ENCODE results near the gene CELA2A.
"Not testable (repeated sequence)": the region's sequence is repeated elsewhere in the genome, so short reads cannot be mapped to it uniquely, and the experiment has no call there.

The CELA2A gene

GRCh38 chr1:15457585-15457984, 1.1 kb downstream of the CELA2A start:
- H3K36me3 Mint-ChIP-seq, result no peaks in the 10 kb centered on the region
- DNase-seq, result no peak
- H3K4me3 Mint-ChIP-seq, result no peak overlapping the region
- H3K27ac Mint-ChIP-seq, result no peak overlapping the region
- H3K4me1 Mint-ChIP-seq, result no peaks in the 10 kb centered on the region
- CTCF ChIA-PET, result no interaction called here
- no peaks in the 10 kb centered on the region for H3K9me3 Mint-ChIP-seq
- peaks cover 13% of the 10 kb centered on the region for H3K27me3 Mint-ChIP-seq

DNA sequence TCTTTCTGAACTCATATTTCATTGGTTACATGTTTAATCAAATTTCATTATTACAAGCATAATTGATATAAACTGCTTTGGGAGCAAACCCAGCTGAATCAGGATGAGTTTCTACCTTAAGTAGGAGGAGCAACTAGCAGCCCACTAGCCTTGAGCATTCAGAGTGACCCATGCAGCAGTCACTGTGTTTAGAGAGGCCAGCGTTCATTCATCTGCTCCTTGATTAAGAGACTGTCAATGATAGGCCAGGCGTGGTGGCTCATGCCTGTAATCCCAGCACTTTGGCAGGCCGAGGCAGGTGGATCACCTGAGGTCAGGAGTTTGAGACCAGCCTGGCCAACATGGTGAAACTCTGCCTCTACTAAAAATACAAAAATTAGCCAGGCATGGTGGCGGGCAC, 1.9 kb downstream of the CELA2A start:
- H3K4me1 Mint-ChIP-seq, CTCF ChIA-PET, H3K27me3 Mint-ChIP-seq, H3K4me3 Mint-ChIP-seq, H3K9me3 Mint-ChIP-seq, DNase-seq, H3K36me3 Mint-ChIP-seq, H3K27ac Mint-ChIP-seq: not testable (repeated sequence)

GRCh38 chr1:15459771-15460707, 3.5 kb downstream of the CELA2A start:
- no peaks in the 10 kb centered on the region for H3K36me3 Mint-ChIP-seq
- no peak overlapping the region for H3K4me3 Mint-ChIP-seq
- H3K9me3 Mint-ChIP-seq, result no peaks in the 10 kb centered on the region
- no peak overlapping the region for H3K27ac Mint-ChIP-seq
- CTCF ChIA-PET, result no interaction called here
- peaks cover 10% of the 10 kb centered on the region for H3K27me3 Mint-ChIP-seq
- DNase-seq, result no peak
- H3K4me1 Mint-ChIP-seq, result no peaks in the 10 kb centered on the region

DNA sequence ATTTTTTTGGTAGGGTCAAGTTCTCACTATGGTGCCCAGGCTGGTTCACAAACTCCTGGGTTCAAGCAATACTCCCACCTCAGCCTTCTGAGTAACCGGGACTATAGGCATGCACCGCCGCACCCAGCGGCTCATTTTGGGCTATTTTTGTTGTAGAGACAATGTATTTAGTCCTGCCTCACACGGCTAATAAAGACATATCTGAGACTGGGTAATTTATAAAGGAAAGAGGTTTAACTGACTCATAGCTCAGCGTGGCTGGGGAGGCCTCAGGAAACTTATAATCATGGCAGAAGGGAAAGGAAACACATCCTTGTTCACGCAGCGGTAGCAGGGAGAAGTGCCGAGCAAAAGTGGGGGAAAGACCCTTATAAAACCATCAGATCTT, 4.2 kb downstream of the CELA2A start:
- CTCF ChIA-PET, result no interaction called here
- H3K27ac Mint-ChIP-seq, result no peak overlapping the region
- H3K9me3 Mint-ChIP-seq, result no peaks in the 10 kb centered on the region
- no peaks in the 10 kb centered on the region for H3K36me3 Mint-ChIP-seq
- no peaks in the 10 kb centered on the region for H3K4me1 Mint-ChIP-seq
- no peak for DNase-seq
- H3K27me3 Mint-ChIP-seq, result peaks cover 11% of the 10 kb centered on the region
- H3K4me3 Mint-ChIP-seq, result no peak overlapping the region

DNA sequence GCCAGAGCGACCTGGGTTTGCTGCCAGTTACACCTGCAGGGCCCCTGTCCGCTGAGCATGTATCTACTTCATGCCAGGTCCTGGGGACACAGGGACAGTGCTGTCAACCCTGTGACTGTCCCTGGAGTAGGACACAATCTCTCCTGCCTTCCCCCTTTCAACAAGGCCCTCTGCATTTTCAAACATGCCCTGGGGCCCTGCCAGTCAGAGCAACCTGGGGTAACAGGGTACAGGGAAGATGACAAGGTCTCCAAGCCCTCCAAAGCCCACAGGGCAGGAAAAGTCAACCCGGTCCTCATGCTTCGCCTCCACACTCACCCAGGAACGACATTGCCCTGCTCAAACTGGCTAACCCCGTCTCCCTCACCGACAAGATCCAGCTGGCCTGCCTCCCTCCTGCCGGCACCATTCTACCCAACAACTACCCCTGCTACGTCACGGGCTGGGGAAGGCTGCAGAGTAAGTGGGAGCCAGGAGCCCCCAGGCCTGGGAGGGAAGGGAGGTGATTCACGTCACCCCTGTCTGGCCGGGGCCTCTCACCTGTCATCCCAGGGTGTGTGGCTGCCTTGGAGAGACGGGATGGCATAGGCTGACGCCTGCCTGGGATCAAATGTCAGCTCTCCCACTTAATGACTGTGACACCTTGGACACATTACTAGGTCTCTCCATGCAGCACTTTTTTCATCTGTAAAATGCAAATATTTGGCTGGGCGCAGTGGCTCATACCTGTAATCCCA, 6.7 kb downstream of the CELA2A start:
- H3K4me1 Mint-ChIP-seq, H3K36me3 Mint-ChIP-seq, CTCF ChIA-PET, H3K4me3 Mint-ChIP-seq, H3K9me3 Mint-ChIP-seq, DNase-seq, H3K27ac Mint-ChIP-seq: not testable (repeated sequence)
- peaks cover 11% of the 10 kb centered on the region for H3K27me3 Mint-ChIP-seq

DNA sequence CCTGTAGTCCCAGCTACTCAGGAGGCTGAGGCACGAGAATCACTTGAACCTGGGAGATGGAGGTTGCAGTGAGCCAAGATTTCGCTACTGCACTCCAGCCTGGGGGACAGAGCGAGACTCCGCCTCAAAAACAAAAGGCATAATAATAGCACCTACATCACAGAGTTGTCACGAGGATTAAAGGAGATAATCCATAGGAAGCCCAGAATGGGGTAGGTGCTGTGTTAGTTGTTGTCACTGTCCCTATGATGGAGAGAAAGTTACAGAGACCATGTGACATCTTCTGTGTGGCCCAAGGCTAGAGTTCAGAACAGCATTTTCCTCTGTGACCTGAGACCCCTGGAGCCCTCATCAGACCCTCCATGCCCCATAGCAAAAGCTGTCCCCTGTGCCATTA, 7.4 kb downstream of the CELA2A start:
- H3K27ac Mint-ChIP-seq, H3K4me3 Mint-ChIP-seq, DNase-seq, H3K9me3 Mint-ChIP-seq, H3K36me3 Mint-ChIP-seq, CTCF ChIA-PET, H3K4me1 Mint-ChIP-seq: not testable (repeated sequence)
- peaks cover 11% of the 10 kb centered on the region for H3K27me3 Mint-ChIP-seq

- Mint-ChIP-seq H3K9me3 (no peaks in the 10 kb centered on the region), H3K4me1 (no peaks in the 10 kb centered on the region), H3K4me3 (no peak overlapping the region), H3K27ac (no peak overlapping the region), H3K36me3 (no peaks in the 10 kb centered on the region), H3K27me3 (peaks cover 17% of the 10 kb centered on the region)
- CTCF ChIA-PET, result no interaction called here
- no peak for DNase-seq
These were observed 9.1 kb downstream of the CELA2A start for GRCh38 chr1:15465674-15466073.

- H3K27ac Mint-ChIP-seq, H3K4me3 Mint-ChIP-seq, CTCF ChIA-PET, DNase-seq, H3K9me3 Mint-ChIP-seq, H3K36me3 Mint-ChIP-seq, H3K4me1 Mint-ChIP-seq: not testable (repeated sequence)
- H3K27me3 Mint-ChIP-seq, result peaks cover 12% of the 10 kb centered on the region
These were observed 10.6 kb downstream of the CELA2A start for GRCh38 chr1:15466955-15467625.

DNA sequence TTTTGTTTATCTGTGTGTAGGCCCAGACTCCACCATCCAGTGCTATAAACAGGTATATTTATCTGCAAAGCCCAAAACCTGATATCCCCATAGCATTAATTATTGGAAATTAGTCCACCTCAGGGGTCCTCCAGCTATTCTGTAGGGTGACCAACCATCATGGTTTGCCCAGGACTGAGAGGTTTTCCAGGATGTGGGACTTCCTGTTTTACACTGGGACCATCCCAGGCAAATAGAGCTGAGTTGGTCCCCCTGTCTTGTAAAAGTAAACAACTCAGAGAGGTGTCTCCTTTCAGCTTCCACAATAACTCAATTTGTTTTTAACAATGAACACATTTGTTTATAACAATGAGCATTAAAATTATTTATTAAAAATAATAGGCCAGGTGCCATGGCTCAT, 11.6 kb downstream of the CELA2A start:
- Mint-ChIP-seq H3K4me3 (no peak overlapping the region), H3K27ac (no peak overlapping the region), H3K27me3 (peaks cover 16% of the 10 kb centered on the region), H3K4me1 (no peaks in the 10 kb centered on the region), H3K9me3 (no peaks in the 10 kb centered on the region), H3K36me3 (no peaks in the 10 kb centered on the region)
- CTCF ChIA-PET, result no interaction called here
- no peak for DNase-seq

DNA sequence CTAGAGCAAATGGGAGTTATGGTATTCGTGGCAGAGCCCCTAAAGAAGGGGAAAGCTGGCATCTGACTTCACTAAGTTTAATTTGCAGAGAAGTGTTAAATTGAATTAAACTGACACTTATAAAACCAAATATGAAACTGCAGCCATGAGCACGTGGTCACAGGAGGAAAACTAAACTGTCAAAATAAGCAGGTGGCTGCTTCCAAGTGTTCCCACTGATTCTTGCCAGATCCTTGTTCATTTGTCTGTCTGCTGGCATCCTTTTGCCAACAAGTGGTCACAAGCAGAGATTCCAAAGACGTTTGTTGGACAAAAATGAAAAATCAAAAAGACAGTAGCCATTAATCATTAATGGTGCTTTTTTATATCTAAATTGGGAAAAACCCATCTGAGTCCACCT, 12.8 kb downstream of the CELA2A start:
- CTCF ChIA-PET, result no interaction called here
- no peaks in the 10 kb centered on the region for H3K36me3 Mint-ChIP-seq
- peaks cover 16% of the 10 kb centered on the region for H3K27me3 Mint-ChIP-seq
- H3K27ac Mint-ChIP-seq, result no peak overlapping the region
- H3K9me3 Mint-ChIP-seq, result no peaks in the 10 kb centered on the region
- H3K4me1 Mint-ChIP-seq, result no peaks in the 10 kb centered on the region
- DNase-seq, result no peak
- H3K4me3 Mint-ChIP-seq, result no peak overlapping the region

GRCh38 chr1:15469821-15470448, 13.4 kb downstream of the CELA2A start:
- H3K9me3 Mint-ChIP-seq, DNase-seq, H3K4me1 Mint-ChIP-seq, CTCF ChIA-PET, H3K27ac Mint-ChIP-seq, H3K4me3 Mint-ChIP-seq, H3K36me3 Mint-ChIP-seq: not testable (repeated sequence)
- peaks cover 16% of the 10 kb centered on the region for H3K27me3 Mint-ChIP-seq

- H3K4me3 Mint-ChIP-seq, H3K4me1 Mint-ChIP-seq, H3K36me3 Mint-ChIP-seq, H3K27ac Mint-ChIP-seq, H3K9me3 Mint-ChIP-seq, CTCF ChIA-PET, DNase-seq: not testable (repeated sequence)
- peaks cover 10% of the 10 kb centered on the region for H3K27me3 Mint-ChIP-seq
These were observed 14.5 kb downstream of the CELA2A start for GRCh38 chr1:15471067-15471466.

- DNase-seq, H3K9me3 Mint-ChIP-seq: not testable (repeated sequence)
- CTCF ChIA-PET, result interaction anchor here (0.5 kb wide), 1 partner anchor 413 kb away, joined by 6 read pairs; no protein-coding TSS in a partner anchor
These were observed 15.2 kb downstream of the CELA2A start for GRCh38 chr1:15471723-15472122.

GRCh38 chr1:15472587-15472986, 16.1 kb downstream of the CELA2A start:
- Mint-ChIP-seq H3K9me3 (no peaks in the 10 kb centered on the region), H3K27ac (no peak overlapping the region), H3K36me3 (no peaks in the 10 kb centered on the region), H3K4me1 (no peaks in the 10 kb centered on the region), H3K4me3 (no peak overlapping the region), H3K27me3 (peaks cover 9% of the 10 kb centered on the region)
- CTCF ChIA-PET, result no interaction called here
- DNase-seq, result no peak

More at GRCh38 chr1:15471723-15472122, 15.2 kb downstream of the CELA2A start:
- not testable (repeated sequence) for H3K4me3 Mint-ChIP-seq, H3K36me3 Mint-ChIP-seq, H3K4me1 Mint-ChIP-seq, H3K27ac Mint-ChIP-seq, H3K27me3 Mint-ChIP-seq

Measured in activated naive CD4-positive, alpha-beta T cell treated with anti-CD3 and anti-CD28 coated beads, Interleukin-2, amount 10 ng/mL, durations not matched to agents 7 days and 5 days (primary cell).